HG03139 (cell line): ENCODE data around the gene MTARC2.
"Not testable (repeated sequence)": the region's sequence is repeated elsewhere in the genome, so short reads cannot be mapped to it uniquely, and the experiment has no call there.

Experiments used
- ATAC-seq: cut with Tn5 transposase; IDR thresholded peaks from one replicate; pipeline ENCODE4 v1.9.1; 2021; ENCODE audit not compliant: unreplicated experiment

Gene MTARC2

GRCh38 chr1:220730486-220730885 is 17.6 kb upstream of the MTARC2 start:
- no peak for ATAC-seq

GRCh38 chr1:220732137-220732536 is 16.0 kb upstream of the MTARC2 start:
- ATAC-seq, result no peak

- ATAC-seq, result no peak
Observed at GRCh38 chr1:220732621-220733020, 15.5 kb upstream of the MTARC2 start.

GRCh38 chr1:220733086-220733601 is 15.0 kb upstream of the MTARC2 start:
- peak; percentile 93 for ATAC-seq

- ATAC-seq, result no peak
Observed at GRCh38 chr1:220734571-220735326, 13.4 kb upstream of the MTARC2 start.

GRCh38 chr1:220736283-220736682 is 11.8 kb upstream of the MTARC2 start:
- ATAC-seq, result not testable (repeated sequence)

GRCh38 chr1:220741349-220741748 is 6.8 kb upstream of the MTARC2 start:
- ATAC-seq, result no peak

- ATAC-seq, result no peak
Observed at GRCh38 chr1:220741825-220742224, 6.3 kb upstream of the MTARC2 start.

- ATAC-seq, result no peak
Observed at GRCh38 chr1:220742520-220742919, 5.6 kb upstream of the MTARC2 start.

- no peak for ATAC-seq
Observed at GRCh38 chr1:220746851-220747250, 1.3 kb upstream of the MTARC2 start.

GRCh38 chr1:220747437-220748088 is 559 bp upstream of the MTARC2 start:
- no peak for ATAC-seq

GRCh38 chr1:220748936-220749335 is 814 bp downstream of the MTARC2 start:
- ATAC-seq, result no peak

- ATAC-seq, result no peak
Observed at GRCh38 chr1:220750131-220750515, 2.0 kb downstream of the MTARC2 start.

GRCh38 chr1:220751111-220751510 is 3.0 kb downstream of the MTARC2 start:
- ATAC-seq, result no peak

- ATAC-seq, result no peak
Observed at GRCh38 chr1:220754212-220754917, 6.2 kb downstream of the MTARC2 start.

- ATAC-seq, result no peak
Observed at GRCh38 chr1:220754918-220755295, 6.8 kb downstream of the MTARC2 start.

GRCh38 chr1:220755309-220755708 is 7.2 kb downstream of the MTARC2 start:
- ATAC-seq, result no peak

GRCh38 chr1:220757441-220757840 is 9.3 kb downstream of the MTARC2 start:
- no peak for ATAC-seq

GRCh38 chr1:220759147-220759546 is 11.0 kb downstream of the MTARC2 start:
- no peak for ATAC-seq

GRCh38 chr1:220761688-220762427 is 13.7 kb downstream of the MTARC2 start:
- no peak for ATAC-seq

GRCh38 chr1:220764757-220765156 is 16.6 kb downstream of the MTARC2 start:
- ATAC-seq, result no peak
